ENCODE data around the gene CXXC5.
A peak's percentile ranks its signal among the peaks of the same experiment; 100 is the strongest.
"Not testable (repeated sequence)": the region's sequence is repeated elsewhere in the genome, so short reads cannot be mapped to it uniquely, and the experiment has no call there.

Gene CXXC5

DNA sequence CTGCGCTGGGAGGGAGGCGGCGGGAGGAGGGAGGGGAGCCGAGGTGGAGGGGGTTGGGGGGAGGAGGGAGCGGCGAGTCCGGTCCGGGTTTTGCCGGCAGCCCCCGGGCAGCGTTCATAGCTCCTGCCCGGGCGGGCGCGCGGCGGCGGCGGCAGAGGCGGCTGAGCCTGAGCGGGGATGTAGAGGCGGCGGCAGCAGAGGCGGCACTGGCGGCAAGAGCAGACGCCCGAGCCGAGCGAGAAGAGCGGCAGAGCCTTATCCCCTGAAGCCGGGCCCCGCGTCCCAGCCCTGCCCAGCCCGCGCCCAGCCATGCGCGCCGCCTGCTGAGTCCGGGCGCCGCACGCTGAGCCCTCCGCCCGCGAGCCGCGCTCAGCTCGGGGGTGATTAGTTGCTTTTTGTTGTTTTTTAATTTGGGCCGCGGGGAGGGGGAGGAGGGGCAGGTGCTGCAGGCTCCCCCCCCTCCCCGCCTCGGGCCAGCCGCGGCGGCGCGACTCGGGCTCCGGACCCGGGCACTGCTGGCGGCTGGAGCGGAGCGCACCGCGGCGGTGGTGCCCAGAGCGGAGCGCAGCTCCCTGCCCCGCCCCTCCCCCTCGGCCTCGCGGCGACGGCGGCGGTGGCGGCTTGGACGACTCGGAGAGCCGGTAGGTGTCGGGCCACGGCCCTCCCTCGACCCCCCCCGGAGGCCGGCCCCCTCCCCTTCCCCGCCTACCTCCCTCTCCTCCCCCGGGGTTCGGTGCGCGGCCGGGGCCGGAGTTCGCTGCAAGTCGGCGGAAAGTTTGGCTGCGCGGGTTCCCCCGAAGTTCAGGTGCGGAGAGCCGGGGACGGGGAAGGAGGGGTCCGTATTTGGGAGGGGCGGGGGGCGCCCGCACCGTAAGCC, at the start of gene CXXC5:
Gene CXXC5 (plus strand): TSS at position 145 of the 877 bp plus-strand sequence. CDS start 32,175 bp downstream, outside the sequence.
- DNase-seq (ENCODE audit: low read depth in 2 of 2), result peak in 1 of 2 donors; percentile 45

DNA sequence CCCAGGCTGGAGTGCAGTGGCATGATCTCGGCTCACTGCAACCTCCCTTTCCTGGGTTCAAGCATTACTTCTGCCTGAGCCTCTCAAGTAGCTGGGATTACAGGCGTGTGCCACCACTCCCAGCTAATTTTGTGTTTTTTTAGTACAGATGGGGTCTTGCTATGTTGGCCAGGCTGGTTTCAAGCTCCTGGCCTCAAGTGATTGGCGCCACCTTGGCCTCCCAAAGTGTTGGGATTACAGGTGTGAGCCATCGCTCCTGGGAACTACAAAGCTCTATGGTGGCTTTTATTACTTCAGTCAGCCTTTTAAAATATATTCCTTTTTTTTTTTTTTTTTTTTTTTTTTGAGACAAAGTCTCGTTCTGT, 49.6 kb upstream of the CXXC5 start:
- not testable (repeated sequence) for DNase-seq (ENCODE audit: low read depth in 2 of 2)

DNA sequence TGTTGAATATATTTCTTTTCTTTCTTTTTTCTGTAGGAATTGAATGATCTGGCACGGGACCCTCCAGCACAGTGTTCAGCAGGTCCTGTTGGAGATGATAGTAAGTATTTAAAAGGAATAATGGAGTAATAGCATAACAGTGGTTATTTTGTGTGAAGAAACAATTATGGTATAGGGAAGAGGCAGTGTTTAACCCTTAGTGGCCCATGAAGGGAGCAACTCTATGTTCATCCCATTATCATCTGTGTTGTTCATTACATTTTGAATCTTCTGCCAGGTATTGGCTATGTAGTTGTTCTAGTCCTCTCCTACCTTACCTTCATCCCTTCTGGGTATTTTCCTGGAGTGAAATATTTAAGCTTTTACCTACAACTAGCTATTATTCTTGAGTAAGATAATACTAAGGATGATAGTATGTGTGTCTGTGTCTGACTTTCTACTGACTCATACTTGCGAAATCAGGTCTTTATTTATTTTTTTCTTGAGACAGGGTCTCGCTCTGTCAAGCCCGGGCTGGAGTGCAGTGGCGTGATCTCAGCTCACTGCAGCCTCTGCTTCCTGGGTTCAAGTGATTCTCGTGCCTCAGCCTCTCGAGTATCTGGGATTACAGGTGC, 47.7 kb upstream of the CXXC5 start:
- DNase-seq (ENCODE audit: low read depth in 2 of 2), result no peak

DNA sequence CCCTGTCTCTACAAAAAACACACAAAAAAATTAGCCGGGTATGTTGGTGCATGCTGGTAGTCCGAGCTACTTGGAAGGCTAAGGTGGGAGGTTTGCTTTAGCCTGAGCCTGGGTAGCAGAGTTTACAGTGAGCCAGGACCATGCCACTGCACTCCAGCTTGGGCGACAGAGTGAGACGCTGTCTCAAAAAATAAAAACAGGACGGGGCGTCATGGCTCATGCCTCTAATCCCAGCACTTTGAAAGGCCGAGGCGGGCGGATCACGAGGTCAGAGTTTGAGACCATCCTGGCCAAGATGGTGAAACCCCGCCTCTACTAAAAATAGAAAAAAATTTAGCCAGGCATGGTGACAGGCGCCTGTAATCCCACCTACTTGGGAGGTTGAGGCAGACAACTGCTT, 46.7 kb upstream of the CXXC5 start:
- no peak for DNase-seq (ENCODE audit: low read depth in 2 of 2)

DNA sequence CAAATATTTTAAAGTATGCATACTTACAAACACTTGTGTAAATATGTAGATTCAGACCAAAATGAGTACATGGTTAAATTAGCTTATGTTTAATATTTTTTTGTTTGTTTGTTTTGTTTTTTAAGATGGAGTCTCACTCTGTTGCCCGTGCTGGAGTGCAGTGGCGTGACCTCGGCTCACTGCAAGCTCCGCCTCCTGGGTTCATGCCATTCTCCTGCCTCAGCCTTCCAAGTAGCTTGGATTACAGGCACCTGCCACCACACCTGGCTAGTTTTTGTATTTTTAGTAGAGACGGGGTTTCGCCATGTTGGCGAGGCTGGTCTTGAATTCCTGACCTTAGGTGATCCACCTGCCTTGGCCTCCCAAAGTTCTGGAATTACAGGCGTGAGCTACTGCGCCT, 46.2 kb upstream of the CXXC5 start:
- DNase-seq (ENCODE audit: low read depth in 2 of 2), result not testable (repeated sequence)

DNA sequence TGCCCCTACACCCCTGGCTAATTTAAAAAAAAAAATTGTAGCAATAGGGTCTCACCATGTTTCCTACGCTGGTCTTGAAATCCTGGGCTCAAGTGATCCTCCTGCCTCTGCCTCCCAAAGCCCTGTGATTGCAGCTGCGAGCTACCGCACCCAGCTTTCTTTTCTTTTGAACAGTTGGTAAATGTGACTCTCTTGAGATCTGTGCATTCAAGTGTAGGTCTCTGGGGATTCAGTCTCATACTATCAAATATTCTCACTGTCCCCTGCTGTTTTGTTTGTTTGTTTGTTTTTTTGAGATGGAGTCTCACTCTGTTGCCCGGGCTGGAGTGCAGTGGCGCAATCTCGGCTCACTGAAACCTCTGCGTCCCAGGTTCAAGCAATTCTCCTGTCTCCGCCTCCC, 42.3 kb upstream of the CXXC5 start:
- DNase-seq (ENCODE audit: low read depth in 2 of 2), result no peak

DNA sequence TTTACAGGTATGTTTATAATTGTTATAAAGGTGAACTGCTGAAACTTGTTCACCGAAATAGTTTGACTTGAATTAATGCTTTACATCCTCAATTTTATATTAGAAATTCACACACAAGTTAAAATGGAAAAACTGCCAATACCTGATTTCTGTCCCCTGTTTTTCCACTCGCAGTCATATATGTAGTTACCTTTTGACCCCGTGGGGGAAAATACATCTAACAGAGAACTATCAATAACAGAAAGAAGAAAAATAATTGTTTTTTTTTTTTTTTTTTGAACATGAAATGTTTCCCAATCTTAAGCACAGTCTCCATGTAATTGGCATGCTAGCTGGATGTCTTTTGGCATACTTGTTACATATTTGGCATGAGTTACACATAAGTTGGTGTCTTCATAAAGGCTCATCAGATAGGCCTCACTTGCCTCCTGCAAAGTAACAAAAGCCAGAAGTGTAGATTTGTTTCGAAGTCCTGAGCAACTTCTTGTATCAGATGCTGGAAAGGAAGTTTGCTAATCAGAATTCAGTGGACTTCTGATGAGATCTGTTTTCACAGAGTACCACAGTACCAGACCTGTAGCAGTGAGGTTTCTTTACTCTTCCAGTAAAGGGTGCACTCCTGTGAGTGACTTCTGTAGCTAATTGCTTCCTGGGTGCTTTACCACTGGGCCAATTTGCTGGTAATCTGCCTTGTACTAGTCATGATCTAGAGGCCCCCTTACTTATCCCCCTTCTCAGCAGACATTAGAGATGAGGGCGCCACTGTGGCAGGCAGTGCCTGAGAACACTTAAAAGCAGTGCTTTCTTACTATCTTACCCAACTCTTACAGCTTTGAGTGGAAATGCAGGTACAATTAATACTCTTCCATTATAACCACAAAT, 36.2 kb upstream of the CXXC5 start:
- no peak for DNase-seq (ENCODE audit: low read depth in 2 of 2)

DNA sequence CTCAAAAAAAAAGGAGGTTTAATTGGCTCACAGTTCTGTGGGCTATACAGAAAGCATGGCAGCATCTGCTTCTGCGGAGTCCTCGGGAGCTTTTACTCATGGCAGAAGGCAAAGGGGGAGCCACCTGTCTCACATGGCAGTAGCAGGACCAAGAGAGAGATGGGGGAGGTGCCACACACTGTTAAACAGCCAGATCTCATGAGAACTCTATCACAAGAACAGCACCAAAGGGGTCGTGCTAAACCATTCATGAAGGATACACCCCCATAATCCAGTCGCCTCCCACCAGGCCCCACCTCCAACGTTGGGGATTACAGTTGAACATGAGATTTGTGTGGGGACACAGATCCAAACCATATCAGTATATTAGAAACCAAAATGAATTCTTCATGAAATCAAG, 28.3 kb upstream of the CXXC5 start:
- DNase-seq (ENCODE audit: low read depth in 2 of 2), result no peak

DNA sequence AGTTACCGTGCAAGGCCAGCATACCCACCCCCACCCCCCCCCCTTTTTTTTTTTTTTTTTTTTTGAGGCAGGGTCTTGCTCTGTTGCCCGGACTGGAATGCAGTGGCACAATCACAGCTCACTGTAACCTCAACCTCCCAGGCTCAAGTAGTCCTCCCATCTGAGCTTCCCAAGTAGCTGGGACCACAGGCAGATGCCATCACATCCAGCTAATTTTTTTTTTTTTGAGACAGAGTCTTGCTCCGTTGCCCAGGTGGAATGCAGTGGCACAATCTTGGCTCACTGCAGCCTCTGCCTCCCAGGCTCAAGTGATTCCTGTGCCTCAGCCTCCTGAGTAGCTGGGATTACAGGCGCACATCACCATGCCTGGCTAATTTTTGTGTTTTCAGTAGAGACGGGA, 22.8 kb upstream of the CXXC5 start:
- not testable (repeated sequence) for DNase-seq (ENCODE audit: low read depth in 2 of 2)

DNA sequence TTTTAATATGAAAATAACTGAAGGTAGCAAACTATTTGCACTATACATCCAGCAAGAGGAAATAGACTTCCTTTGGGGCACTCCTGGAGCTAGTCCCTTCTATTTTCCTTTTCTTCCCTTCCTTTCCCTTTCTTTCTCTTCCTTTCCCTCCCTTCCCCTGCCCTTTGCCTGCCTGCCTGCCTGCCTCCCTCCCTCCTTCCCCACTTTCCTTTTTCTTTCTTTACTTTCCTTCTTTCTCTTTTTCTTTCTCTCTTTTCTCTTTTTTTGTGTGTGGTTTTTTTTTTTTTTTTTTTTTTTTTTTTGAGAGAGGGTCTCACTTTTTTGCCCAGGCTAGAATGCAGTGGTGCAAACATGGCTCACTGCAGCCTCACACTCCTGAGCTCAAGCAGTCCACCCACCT, 17.3 kb upstream of the CXXC5 start:
- DNase-seq (ENCODE audit: low read depth in 2 of 2), result no peak

DNA sequence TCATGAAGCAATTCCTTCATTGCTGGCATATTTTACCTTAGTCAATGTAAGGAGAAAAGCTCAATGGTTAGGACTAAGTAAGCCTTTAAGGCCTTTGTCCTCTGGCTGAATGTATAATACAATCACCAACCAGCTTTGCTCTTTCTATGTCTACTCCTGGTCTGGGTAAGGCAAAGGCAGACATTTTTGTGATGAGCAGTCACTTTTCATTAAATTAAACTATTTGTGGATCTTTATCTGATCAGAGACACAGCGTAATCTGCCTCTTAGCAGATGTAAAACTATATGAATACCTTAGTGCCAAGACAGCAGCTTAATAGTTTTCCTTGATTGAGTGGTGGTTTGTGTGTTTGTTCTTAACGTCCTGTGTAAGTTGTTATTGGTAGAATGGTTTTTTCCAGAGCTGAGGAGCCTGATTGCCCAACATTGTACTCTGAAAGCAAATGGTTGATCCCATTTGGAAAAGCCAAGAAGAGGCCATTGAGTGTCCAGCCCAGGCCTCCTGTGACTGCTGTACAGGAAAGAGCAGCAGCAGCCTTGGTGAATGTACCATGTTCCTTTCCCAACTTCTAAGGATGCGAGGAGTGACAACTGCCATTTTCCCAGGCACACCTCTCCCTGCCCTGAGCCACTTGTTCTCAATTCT, 16.5 kb upstream of the CXXC5 start:
- no peak for DNase-seq (ENCODE audit: low read depth in 2 of 2)

DNA sequence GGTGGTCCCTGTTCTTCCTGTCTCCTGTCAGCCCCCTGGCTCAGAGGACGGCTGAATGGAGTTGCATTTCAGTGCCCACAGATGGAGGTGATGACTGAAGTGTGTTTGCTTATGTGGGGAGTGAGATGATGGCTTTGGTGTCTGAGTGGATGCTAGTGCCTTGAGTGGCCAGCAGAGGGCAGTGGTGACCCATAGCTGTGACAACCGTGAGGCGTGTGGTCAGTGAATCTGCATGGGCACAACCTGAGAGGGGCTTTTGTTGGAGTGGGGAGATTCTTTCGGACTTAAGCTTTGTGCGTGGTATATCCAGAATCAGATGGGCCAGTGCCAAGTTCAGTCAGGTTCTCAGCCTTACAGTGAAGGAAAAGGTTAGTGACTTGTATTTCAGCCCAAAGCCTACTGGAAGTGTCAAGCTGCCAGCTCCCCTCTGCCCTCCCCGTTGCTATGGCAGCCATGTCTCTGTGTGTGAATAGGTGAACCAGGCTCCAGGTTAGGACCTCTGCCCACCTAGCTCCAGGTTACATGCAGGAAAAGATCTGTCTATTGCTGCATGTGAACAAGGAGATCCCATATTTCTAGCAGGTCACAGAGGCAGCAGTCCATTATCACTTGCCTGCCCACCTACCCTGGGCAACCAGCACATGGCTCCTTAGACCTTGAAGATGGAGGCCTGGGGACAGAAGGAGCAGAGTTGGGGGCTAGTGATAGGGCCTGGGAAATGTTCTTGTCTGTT, 14.7 kb upstream of the CXXC5 start:
- peak; percentile 33 to 38 for DNase-seq (ENCODE audit: low read depth in 2 of 2)

DNA sequence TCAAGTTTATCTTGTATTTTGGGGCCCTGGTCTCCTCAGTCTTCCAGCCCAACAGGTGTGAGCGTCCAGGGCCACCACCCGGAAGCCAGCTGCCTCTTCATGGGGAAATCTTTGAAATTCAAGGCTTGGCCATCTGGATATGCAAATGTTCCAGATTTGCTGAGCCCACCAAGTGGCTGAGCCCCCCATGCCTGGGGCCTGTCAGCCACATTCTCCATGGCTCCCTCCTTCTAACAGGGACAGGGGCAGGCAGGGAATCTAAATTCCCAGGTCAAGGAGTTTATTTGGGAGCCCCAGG, 14.2 kb upstream of the CXXC5 start:
- DNase-seq (ENCODE audit: low read depth in 2 of 2), result no peak

DNA sequence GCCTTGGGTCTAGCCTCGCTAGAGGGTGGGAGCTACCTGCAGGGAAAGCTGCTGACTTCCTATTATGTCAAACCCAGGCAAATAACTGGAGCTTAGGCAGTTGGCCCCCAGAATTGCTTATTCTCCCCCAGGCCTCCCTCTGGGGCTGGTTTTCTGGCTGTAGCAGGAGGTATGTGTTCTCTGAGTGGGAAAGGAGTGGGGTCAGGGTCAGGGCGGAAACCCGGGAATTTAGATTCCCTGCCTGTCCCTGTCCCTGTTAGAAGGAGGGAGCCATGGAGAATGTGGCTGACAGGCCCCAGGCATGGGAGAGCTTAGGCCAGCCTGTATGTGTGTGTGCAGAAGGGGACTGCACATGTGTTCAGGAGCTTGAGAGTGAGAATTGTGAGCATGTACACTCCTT, 13.6 kb upstream of the CXXC5 start:
- DNase-seq (ENCODE audit: low read depth in 2 of 2), result no peak

DNA sequence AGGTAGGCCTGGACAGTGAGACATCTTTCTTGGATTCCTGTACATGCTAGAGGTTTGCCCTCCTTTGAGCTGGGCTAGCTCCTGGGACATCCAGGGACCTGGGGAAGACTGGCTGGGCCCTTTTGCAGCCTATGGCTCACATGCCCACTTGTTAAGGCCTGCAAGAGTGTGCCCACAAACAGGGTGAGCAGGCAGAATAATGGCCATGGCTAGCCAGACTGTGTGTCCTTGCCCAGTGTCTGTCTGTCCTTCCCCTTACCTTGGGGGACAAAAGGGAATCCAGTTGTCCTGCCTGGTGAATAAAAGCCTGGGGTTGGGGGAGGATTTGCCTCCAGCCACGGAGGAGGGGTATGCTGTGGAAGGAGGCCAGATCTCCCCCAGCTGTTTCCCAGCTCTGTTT, 13.0 kb upstream of the CXXC5 start:
- no peak for DNase-seq (ENCODE audit: low read depth in 2 of 2)

DNA sequence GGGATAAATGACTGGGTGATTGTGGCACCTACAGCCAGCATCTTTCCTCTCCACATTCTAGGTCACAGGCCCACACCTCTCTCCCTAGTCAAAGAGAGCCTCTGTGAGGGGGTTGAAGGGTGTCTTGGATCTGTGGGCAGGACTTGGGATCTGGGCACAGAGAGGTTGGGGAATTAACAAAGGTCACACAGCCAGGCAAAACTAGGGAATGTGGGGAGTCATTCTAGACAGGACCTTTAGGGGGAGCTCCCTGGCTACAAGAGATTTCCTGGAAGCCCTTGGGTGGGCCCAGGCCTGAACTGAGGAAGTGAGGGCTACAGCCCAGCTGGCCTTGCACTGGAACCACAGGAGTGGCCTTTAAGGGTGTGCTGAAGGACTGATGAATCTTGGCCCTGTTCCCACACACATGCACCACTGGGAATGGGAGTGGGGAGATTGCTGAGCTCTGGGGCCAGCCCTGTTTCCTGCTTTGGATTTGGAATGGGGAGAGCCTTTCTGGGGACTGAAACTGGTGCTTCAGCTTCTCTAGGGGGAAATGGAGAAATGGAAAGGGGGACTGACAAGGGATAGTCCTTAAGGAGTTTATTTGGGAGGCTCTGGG, 12.4 kb upstream of the CXXC5 start:
- DNase-seq (ENCODE audit: low read depth in 2 of 2), result no peak

DNA sequence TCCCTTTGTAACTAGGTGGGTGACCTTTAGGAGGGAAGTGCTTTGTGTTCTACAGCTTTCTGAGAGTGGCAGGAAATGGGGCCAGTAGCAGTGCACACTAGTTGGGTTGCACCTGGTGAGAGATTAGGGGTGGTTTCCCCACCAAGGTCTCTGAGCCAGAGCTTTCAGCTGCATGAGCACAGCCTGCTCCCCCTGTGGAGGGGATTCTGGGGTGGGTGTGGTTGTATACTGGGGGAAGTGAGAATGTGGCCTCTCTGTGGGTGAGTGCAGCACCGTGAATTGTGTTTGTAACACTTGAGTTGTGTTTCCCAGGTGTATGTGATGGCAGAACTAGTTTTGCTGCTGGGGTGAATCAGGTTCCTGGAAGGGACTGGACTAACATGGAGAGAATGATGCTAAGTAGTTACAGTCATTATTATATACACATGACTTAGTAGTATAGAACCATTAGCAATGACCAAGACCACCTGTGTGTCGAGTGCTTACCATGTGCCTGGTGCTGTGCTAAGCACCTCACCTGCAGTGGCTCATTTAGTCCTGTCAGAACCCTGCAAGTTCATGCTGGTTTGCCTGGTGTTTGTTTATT, 11.8 kb upstream of the CXXC5 start:
- DNase-seq (ENCODE audit: low read depth in 2 of 2), result peak; percentile 52 to 55

DNA sequence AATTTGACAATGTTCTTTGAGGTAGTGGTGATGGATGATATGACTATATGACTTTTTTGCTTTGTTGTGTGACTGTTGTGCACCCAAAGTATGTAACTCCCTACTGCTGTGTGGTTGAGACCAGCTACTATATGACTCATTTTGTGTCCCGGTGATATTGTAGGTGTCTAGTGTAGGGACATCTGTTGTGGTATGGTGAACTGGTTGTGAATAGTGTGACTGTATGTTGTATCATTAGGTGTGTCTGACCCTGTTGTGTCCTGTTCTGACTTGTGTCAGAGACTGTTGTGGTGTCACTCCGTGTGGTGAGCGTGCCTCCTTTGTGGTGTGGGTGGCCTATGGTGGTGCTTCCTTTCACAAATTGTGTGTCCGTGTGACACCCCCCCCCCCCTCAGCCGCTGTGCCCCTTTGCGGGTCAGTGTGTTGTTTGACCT, 11.2 kb upstream of the CXXC5 start:
- peak in 1 of 2 donors; percentile 33 for DNase-seq (ENCODE audit: low read depth in 2 of 2)

DNA sequence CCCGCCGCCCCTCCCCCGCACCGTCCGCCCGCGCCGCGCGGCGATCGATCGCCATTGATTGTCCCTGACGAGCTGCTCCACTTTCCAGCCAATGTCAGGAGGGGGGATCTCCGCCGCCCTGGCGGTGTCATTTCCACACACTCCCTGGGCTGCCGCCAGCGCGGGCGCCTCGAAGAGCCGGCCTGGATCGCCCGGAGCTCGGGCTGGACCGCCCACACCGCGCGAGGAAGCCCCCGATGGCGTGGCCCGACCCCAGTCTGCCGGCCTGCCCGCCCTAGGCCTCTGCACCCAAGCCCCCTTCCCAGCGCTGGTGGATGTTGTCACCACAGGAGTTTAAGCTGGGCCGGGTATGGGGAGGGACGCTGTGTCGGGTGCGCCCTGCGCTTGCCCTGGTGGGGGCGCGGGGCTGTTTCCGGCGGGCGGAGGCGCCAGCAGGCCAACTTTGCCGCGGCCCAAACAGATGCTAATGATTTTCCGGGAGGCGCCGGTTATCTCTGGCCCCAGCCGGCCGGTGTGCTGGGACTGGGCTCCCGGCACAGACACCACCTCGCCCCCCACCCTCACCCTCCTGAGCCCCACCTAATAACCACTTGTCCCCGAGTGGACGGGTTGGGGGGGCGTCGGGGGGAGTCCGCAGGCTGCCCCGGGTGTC, 10.6 kb upstream of the CXXC5 start:
- peak in 1 of 2 donors; percentile 47 for DNase-seq (ENCODE audit: low read depth in 2 of 2)
